Parathyroid adenoma (tissue), 2 donors: ENCODE data around the gene SGF29.
"Not testable (repeated sequence)": the region's sequence is repeated elsewhere in the genome, so short reads cannot be mapped to it uniquely, and the experiment has no call there.

ENCODE experiments used
- H2AFZ ChIP-seq: fragments of 300-600 bp; sonication (generic); one replicate; pipeline ENCODE4 v1.7.0; 2017; ENCODE audit warnings: antibody characterized with exemption, mild to moderate bottlenecking
- H3K27ac ChIP-seq: fragments of 300-600 bp; sonication (generic); one replicate; pipeline ENCODE4 v1.7.0; 2017
- H3K27me3 ChIP-seq: fragments of 300-600 bp; sonication (generic); one replicate; pipeline ENCODE4 v1.7.0; 2017; ENCODE audit warnings: low read length; ENCODE audit not compliant: control insufficient read depth, insufficient read depth
- H3K36me3 ChIP-seq: fragments of 300-600 bp; sonication (generic); one replicate; pipeline ENCODE4 v1.7.0; 2017; ENCODE audit warnings: low read length; ENCODE audit not compliant: control insufficient read depth, insufficient read depth
- H3K4me1 ChIP-seq: fragments of 300-600 bp; sonication (generic); one replicate; pipeline ENCODE4 v1.7.0; 2017; ENCODE audit warnings: control low read depth
- H3K4me2 ChIP-seq: fragments of 300-600 bp; sonication (generic); one replicate; pipeline ENCODE4 v1.7.0; 2017; ENCODE audit warnings: low read length
- H3K4me3 ChIP-seq: fragments of 300-600 bp; sonication (generic); one replicate; pipeline ENCODE4 v1.7.0; 2017; ENCODE audit warnings: low read depth, low read length
- H3K79me2 ChIP-seq: fragments of 300-600 bp; sonication (generic); one replicate; pipeline ENCODE4 v1.7.0; 2017; ENCODE audit warnings: control low read depth
- H3K9ac ChIP-seq: fragments of 300-600 bp; sonication (generic); one replicate; pipeline ENCODE4 v1.7.0; 2017; ENCODE audit warnings: mild to moderate bottlenecking
- H3K9me3 ChIP-seq: fragments of 300-600 bp; sonication (generic); one replicate; pipeline ENCODE4 v1.7.0; 2017; ENCODE audit warnings: low read length; ENCODE audit not compliant: control insufficient read depth
- CTCF ChIP-seq: fragments of 300-600 bp; sonication (generic); IDR thresholded peaks from one replicate; pipeline ENCODE4 v1.7.0; 2017; ENCODE audit warnings: antibody characterized with exemption, mild to moderate bottlenecking
- donor health status: primary hyperparathyroidism.

The SGF29 gene

GRCh38 chr16:28521436-28521835 lies 32.3 kb upstream of the SGF29 start:
- Histone ChIP-seq H3K27me3 (no peaks in the 10 kb centered on the region), H3K9ac (no peak overlapping the region), H2AFZ (no peak overlapping the region), H3K27ac (no peak overlapping the region), H3K4me1 (peaks cover 6% of the 10 kb centered on the region), H3K4me2 (no peak overlapping the region), H3K36me3 (no peaks in the 10 kb centered on the region), H3K79me2 (no peaks in the 10 kb centered on the region), H3K4me3 (no peak overlapping the region), H3K9me3 (no peaks in the 10 kb centered on the region)
- TF ChIP-seq CTCF = no peak

GRCh38 chr16:28522792-28523191 lies 30.9 kb upstream of the SGF29 start:
- no peaks in the 10 kb centered on the region for H3K79me2 ChIP-seq
- H3K9ac ChIP-seq = no peak overlapping the region
- TF ChIP-seq CTCF = no peak
- H3K4me1 ChIP-seq = peaks cover 6% of the 10 kb centered on the region
- no peak overlapping the region for H2AFZ ChIP-seq
- no peaks in the 10 kb centered on the region for H3K36me3 ChIP-seq
- no peaks in the 10 kb centered on the region for H3K27me3 ChIP-seq
- H3K4me3 ChIP-seq = no peak overlapping the region
- no peaks in the 10 kb centered on the region for H3K9me3 ChIP-seq
- H3K27ac ChIP-seq = no peak overlapping the region
- H3K4me2 ChIP-seq = no peak overlapping the region

- Histone ChIP-seq H2AFZ (no peak overlapping the region), H3K4me2 (no peak overlapping the region), H3K9me3 (no peaks in the 10 kb centered on the region), H3K27ac (no peak overlapping the region), H3K27me3 (no peaks in the 10 kb centered on the region), H3K36me3 (no peaks in the 10 kb centered on the region), H3K4me1 (peaks cover 6% of the 10 kb centered on the region), H3K9ac (no peak overlapping the region), H3K4me3 (no peak overlapping the region), H3K79me2 (no peaks in the 10 kb centered on the region)
- no peak for TF ChIP-seq CTCF
Observed at GRCh38 chr16:28524681-28525171, 29.0 kb upstream of the SGF29 start.

- Histone ChIP-seq H3K9ac (no peak overlapping the region), H3K36me3 (no peaks in the 10 kb centered on the region), H3K79me2 (no peaks in the 10 kb centered on the region), H2AFZ (no peak overlapping the region), H3K4me1 (peaks cover 6% of the 10 kb centered on the region), H3K4me3 (no peak overlapping the region), H3K4me2 (no peak overlapping the region), H3K9me3 (no peaks in the 10 kb centered on the region), H3K27ac (no peak overlapping the region), H3K27me3 (no peaks in the 10 kb centered on the region)
- TF ChIP-seq CTCF = no peak
Observed at GRCh38 chr16:28526201-28527099, 27.3 kb upstream of the SGF29 start.

GRCh38 chr16:28527100-28527785 lies 26.5 kb upstream of the SGF29 start:
- not testable (repeated sequence) for H3K4me2 ChIP-seq, H3K27me3 ChIP-seq, H2AFZ ChIP-seq, H3K79me2 ChIP-seq, H3K4me3 ChIP-seq, H3K36me3 ChIP-seq, H3K27ac ChIP-seq, H3K4me1 ChIP-seq, H3K9ac ChIP-seq, H3K9me3 ChIP-seq
